Activated CD4-positive, alpha-beta T cell treated with anti-CD3 and anti-CD28 coated beads for 36 hours (primary cell): ENCODE data around the gene DKC1. TPM values are rescaled to one million over a fixed set of nuclear protein-coding genes. Genes with fewer than 3 reads are reported as not detected.
"Not testable (repeated sequence)": the region's sequence is repeated elsewhere in the genome, so short reads cannot be mapped to it uniquely, and the experiment has no call there.

Source experiments
- ATAC-seq: fragments of 200-7000 bp; cut with Tn5 transposase; one replicate; pipeline ENCODE4 v1.10.0; 2021; ENCODE audit warnings: mild to moderate bottlenecking, moderate library complexity
- CTCF ChIA-PET: fragments of 350-600 bp; sonication (Branson Sonifier 250); formaldehyde crosslinking; loops from one replicate; lab custom pipeline; 2021; ENCODE audit warnings: antibody characterized with exemption; lab: Charles Lee
- POLR2A ChIA-PET: fragments of 350-600 bp; sonication (Branson Sonifier 250); formaldehyde crosslinking; loops from one replicate; lab custom pipeline; 2021; ENCODE audit warnings: antibody characterized with exemption, inconsistent platforms; lab: Charles Lee
- DNase-seq: peaks from one replicate; pipeline ENCODE4 v3.0.0-alpha.2; 2020
- H3K27ac Mint-ChIP-seq: one replicate; pipeline ENCODE4 v1.8.0; 2021; ENCODE audit warnings: mixed read lengths
- H3K27me3 Mint-ChIP-seq: one replicate; pipeline ENCODE4 v1.8.0; 2021; ENCODE audit warnings: mixed read lengths
- H3K36me3 Mint-ChIP-seq: one replicate; pipeline ENCODE4 v1.8.0; 2021; ENCODE audit warnings: low read depth, mixed read lengths
- H3K4me1 Mint-ChIP-seq: one replicate; pipeline ENCODE4 v1.8.0; 2021; ENCODE audit warnings: mixed read lengths
- H3K4me3 Mint-ChIP-seq: one replicate; pipeline ENCODE4 v1.8.0; 2021; ENCODE audit warnings: mild to moderate bottlenecking, moderate library complexity, mixed read lengths
- H3K9me3 Mint-ChIP-seq: one replicate; pipeline ENCODE4 v1.8.0; 2021; ENCODE audit warnings: low read depth, mixed read lengths
- intact Hi-C, 2 experiments: fragments of 100-400 bp; cut with DNase I in 1 of 2; cut with micrococcal nuclease in 1 of 2; formaldehyde crosslinking; loops; one replicate each; pipeline versions ENCODE4 v1.14.2 to v1.15.1; 2022 to 2024; cut with DNase I, micrococcal nuclease
- total RNA-seq, 2 experiments: library from RNA; stranded (reverse); gene quantifications; one replicate each; pipeline ENCODE4 v1.2.3, GENCODE V29; 2021

The DKC1 gene
- total RNA-seq, 2 experiments from 2014 or later: 126 to 130 TPM

DNA sequence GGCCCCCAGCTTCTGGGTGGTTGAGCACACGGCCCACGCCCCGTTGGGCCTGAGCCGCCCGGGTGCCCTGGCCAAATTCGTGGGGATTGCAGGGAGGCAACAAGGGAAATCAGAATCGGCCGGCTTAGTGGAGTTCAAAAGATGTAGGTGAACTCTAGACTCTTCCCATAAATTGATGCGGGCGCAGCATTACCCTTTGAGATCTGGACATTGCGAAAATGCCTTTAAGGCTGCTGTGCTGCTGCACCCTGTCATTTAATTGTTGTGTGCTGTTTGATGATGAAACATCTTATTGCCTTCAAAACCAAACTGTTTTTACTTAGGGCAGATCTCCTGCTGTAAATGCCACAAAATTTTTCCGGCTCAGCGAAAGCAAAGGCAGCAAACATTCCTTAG lies 43.0 kb downstream of the DKC1 start:
- no peak for DNase-seq
- POLR2A ChIA-PET: no interaction called here
- Mint-ChIP-seq H3K36me3 (no peaks in the 10 kb centered on the region), H3K9me3 (no peaks in the 10 kb centered on the region), H3K4me3 (peak overlapping the region; percentile 78), H3K4me1 (peaks cover 32% of the 10 kb centered on the region), H3K27me3 (no peaks in the 10 kb centered on the region), H3K27ac (peak overlapping the region; percentile 80)
- intact Hi-C loops: loop anchor here (1.0 to 10.0 kb wide), 4 partner anchors 43 to 258 kb away; partner anchors contain the start of genes DKC1 (in 2 of the 2), F8 (in 1 of the 2), FUNDC2 (in 1 of the 2) and IKBKG (in 1 of the 2)
- no peak for ATAC-seq
- CTCF ChIA-PET: interaction anchor here (0.7 to 1.0 kb wide), 2 partner anchors 37 to 57 kb away, joined by 3 to 4 read pairs; no protein-coding TSS in a partner anchor

DNA sequence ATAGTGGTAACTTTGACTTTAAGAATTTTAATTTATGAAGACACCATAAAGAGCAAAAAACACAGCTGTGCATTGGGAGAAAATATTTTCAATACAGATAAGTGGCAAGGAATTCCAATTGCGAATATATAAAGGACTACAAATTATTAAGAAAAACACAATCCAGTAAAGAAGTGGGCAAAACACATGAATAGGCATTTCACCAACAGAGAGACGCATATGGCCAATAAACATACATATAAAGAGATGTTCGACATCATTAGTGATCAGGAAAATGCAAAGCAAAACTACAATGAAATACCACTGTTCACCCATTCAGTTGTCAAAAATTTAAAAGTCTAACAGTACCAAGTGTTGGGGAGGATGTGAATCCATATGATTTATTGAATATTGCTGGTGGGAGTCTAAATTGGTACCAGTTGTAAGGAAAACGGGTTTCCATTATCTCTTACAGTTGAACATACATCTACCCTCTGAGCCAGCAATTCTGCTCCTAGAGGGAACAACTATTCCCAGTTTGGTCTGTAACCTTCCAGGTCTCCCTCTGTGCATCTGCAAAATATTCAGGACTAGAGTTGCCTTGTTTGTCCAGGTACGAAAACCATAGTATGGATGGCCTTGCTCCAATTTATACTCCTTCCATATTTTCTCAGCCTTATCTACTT lies 44.3 kb downstream of the DKC1 start:
- peaks cover 24% of the 10 kb centered on the region for H3K4me1 Mint-ChIP-seq
- H3K27ac Mint-ChIP-seq: no peak overlapping the region
- DNase-seq: no peak
- intact Hi-C loops: loop anchor here in 1 of 2 experiments (10.0 kb wide), 1 partner anchor 218 kb away; the partner anchor contains the start of genes F8 and FUNDC2
- ChIA-PET POLR2A (no interaction called here), CTCF (interaction anchor here (0.5 to 1.1 kb wide), 2 partner anchors 15 to 305 kb away, joined by 3 read pairs; no protein-coding TSS in a partner anchor)
- no peak for ATAC-seq
- no peak overlapping the region for H3K4me3 Mint-ChIP-seq
- H3K9me3 Mint-ChIP-seq: no peaks in the 10 kb centered on the region
- no peaks in the 10 kb centered on the region for H3K27me3 Mint-ChIP-seq
- no peaks in the 10 kb centered on the region for H3K36me3 Mint-ChIP-seq

DNA sequence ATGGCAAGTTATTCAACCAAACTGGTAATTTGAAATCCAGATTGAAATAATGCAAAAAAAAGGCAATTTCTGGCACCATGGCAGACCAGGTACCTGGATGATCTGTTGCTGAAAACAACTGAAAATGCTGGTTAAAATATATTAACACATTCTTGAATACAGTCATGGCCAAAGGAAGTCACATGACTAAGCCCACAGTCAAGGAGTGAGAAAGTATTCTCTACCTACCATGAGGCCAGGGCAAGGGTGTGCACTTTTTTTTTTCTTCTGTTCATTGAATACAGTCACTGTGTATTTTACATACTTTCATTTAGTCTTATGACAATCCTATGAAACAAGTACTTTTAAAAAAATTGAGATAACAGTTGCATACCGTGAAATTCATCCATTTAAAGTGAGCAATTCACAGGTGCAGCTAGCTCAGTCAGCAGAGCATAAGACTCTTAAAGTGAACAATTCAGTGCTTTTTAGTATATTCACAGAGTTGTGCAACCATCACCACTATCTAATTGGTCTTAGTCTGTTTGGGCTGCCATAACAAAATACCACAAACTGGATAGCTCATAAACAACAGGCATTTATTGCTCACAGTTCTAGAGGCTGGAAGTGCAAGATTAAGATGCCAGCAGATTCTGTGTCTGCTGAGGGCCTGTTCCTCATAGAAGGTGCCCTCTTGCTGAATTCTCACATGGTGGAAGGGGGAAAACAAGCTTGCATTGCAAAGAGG lies 47.4 kb downstream of the DKC1 start:
- Mint-ChIP-seq H3K27me3 (peaks cover 5% of the 10 kb centered on the region), H3K4me1 (peaks cover 5% of the 10 kb centered on the region), H3K9me3 (no peaks in the 10 kb centered on the region), H3K36me3 (no peaks in the 10 kb centered on the region), H3K4me3 (no peak overlapping the region), H3K27ac (no peak overlapping the region)
- DNase-seq (no peak), ATAC-seq (peak; percentile 62)
- POLR2A ChIA-PET: no interaction called here
- CTCF ChIA-PET: no interaction called here
- intact Hi-C loops: loop anchor here in 1 of 2 experiments (10.0 kb wide), 1 partner anchor 215 kb away; the partner anchor contains the start of genes F8 and FUNDC2

DNA sequence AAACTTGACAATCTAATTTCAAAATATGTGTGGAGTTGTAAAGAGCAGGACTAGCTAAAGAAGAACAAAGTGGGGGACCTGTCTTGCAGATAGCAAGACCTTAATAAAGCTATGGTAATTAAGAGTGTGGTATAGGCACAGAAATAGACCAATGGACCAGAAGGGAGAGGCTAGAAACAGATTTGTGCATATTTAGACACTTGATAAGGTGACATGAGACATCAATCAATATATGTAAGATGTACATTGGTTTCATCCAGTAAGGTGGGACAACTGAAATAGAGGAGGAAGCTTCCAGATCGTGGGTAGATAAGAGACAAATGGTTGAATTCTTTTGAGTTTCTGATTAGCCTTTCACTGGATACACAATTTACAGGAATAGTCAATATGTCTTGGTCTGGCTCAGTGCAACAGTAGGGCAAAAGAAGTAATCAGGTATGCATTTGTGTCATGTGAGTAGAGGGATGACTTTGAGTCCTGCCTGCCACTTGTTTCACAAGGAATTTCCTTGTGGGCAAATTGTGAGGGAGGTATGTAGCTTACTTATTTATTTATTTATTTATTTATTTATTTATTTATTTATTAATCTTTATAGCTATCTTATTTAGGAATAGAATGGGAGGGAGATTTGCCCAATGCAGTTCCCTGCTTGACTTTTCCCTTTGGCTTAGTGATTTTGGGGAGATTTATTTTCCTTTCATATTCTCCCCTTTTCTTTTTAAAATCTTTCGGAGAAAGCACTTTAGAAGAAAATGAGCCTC lies 49.9 kb downstream of the DKC1 start:
- no peak overlapping the region for H3K4me3 Mint-ChIP-seq
- ChIA-PET POLR2A (no interaction called here), CTCF (interaction anchor here (0.7 to 0.8 kb wide), 2 partner anchors 23 to 26 kb away, joined by 3 read pairs; no protein-coding TSS in a partner anchor)
- no peaks in the 10 kb centered on the region for H3K4me1 Mint-ChIP-seq
- intact Hi-C loops: no loop called here
- no peaks in the 10 kb centered on the region for H3K9me3 Mint-ChIP-seq
- no peak overlapping the region for H3K27ac Mint-ChIP-seq
- peaks cover 5% of the 10 kb centered on the region for H3K27me3 Mint-ChIP-seq
- no peak for ATAC-seq
- no peak for DNase-seq
- no peaks in the 10 kb centered on the region for H3K36me3 Mint-ChIP-seq

DNA sequence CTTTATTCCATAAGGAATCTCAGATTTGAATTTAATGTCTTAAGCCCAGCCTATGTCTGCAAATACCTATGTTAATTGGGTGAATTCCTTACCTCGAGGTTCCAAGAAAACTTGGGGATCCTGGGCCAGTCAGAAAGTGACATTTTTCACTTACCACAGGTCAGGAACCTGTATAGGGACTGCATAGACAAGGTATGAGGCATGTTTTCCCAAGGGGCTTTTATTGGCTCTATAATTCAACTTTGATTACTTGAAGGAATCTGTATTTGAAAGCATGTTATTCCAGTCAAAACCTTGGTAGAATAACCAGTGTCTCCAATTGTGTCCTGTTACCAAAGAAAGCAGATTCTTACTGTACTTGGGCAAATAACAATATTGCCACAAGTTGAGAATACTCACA lies 51.1 kb downstream of the DKC1 start:
- CTCF ChIA-PET: no interaction called here
- no peaks in the 10 kb centered on the region for H3K36me3 Mint-ChIP-seq
- no peak for DNase-seq
- no peak overlapping the region for H3K27ac Mint-ChIP-seq
- POLR2A ChIA-PET: no interaction called here
- intact Hi-C loops: no loop called here
- H3K4me1 Mint-ChIP-seq: no peaks in the 10 kb centered on the region
- no peak overlapping the region for H3K4me3 Mint-ChIP-seq
- ATAC-seq: no peak
- peaks cover 5% of the 10 kb centered on the region for H3K27me3 Mint-ChIP-seq
- no peaks in the 10 kb centered on the region for H3K9me3 Mint-ChIP-seq

DNA sequence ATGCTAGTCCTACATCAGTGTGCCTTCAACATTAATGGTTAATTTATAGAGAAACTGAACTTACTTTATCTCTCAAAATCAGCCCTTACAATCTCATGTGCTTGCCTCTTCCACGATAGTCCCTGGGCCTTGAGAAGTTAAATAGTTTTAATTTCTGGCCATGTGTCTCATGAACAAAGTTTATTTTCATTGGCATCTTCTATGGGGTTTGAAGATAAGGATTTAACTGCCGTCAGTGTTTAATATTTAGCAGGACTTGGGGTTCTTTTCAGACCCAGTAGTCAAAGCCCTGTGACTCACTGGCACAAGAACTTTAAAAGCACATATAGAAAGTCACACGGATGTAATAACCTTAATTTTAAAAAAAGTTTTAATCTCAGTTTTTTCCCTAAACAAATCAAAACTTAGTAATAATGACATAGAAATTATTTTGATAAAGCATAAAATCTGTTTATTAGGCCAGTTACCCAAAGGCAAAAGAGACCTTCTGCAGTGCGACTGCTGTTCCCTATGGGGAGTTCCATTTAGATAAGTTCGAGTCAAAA lies 52.7 kb downstream of the DKC1 start:
- ChIA-PET POLR2A (no interaction called here), CTCF (no interaction called here)
- Mint-ChIP-seq H3K27me3 (peaks cover 5% of the 10 kb centered on the region), H3K4me1 (no peaks in the 10 kb centered on the region), H3K9me3 (no peaks in the 10 kb centered on the region), H3K27ac (no peak overlapping the region), H3K36me3 (no peaks in the 10 kb centered on the region), H3K4me3 (no peak overlapping the region)
- no peak for DNase-seq
- intact Hi-C loops: no loop called here
- no peak for ATAC-seq

DNA sequence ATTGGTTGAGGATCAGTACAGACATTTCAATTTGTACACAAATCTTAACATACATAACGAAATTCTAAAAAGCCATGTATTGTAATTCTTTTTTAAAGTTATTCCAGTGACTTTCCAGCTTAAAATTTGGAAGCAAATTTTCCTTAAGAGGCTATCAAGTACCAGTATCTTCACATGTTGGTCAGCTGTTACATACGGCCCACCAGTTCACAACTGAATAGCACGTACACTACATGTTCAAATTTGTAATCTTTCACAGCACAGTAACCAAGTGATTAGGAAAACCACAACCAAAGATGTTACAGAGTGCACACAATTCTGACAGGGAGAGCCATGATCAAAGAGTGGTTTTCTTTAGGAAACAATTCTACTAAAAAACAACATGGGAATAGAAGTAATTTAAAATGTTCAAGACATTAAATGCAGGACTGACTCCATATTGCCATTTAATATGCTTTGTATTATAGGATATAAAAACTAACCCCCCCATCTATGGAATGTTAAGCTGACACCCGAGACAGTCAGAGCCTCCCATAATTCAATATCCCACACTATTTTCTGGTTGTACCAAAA lies 53.7 kb downstream of the DKC1 start:
- ATAC-seq, H3K4me3 Mint-ChIP-seq, H3K9me3 Mint-ChIP-seq, H3K27ac Mint-ChIP-seq, H3K4me1 Mint-ChIP-seq, intact Hi-C loops, POLR2A ChIA-PET, DNase-seq, H3K27me3 Mint-ChIP-seq, H3K36me3 Mint-ChIP-seq: not testable (repeated sequence)
- CTCF ChIA-PET: interaction anchor here (0.6 kb wide), 1 partner anchor 40 kb away, joined by 3 read pairs; no protein-coding TSS in a partner anchor

DNA sequence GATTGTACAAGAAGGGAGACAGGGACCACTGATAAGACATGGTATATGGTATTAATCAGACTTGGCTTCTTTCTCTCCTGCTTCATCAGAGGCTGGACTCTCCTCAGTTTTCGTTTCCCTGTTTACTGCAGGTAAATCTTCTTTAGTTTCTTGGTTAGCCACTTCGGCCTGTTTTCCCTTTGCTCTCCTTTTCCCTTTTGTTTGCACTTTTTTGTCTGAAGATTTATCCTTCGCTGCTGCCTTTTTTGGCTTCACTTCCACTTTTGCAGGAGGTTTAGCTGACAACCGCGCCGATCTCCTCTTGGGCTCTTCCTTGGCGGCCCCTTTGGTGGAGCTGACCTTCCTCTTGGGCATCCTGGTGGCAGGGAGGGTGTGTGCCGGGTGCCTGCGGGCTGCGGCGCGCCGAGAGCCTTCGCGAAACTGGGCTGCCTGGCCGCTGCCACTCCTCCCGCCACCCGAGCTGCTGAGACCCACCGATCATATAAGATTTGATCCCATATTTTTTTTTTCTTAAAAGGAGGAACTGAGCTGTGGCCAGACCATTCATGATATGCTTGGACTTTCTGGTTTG lies 54.5 kb downstream of the DKC1 start:
- H3K4me1 Mint-ChIP-seq, DNase-seq, H3K27ac Mint-ChIP-seq, H3K27me3 Mint-ChIP-seq, H3K4me3 Mint-ChIP-seq, H3K36me3 Mint-ChIP-seq, ATAC-seq, H3K9me3 Mint-ChIP-seq, intact Hi-C loops: not testable (repeated sequence)
- CTCF ChIA-PET: interaction anchor here (0.6 to 0.9 kb wide), 2 partner anchors 18 to 332 kb away, joined by 4 to 6 read pairs; partner anchors contain the start of gene SMIM9
- POLR2A ChIA-PET: interaction anchor here (0.6 kb wide), 1 partner anchor 206 kb away, joined by 3 read pairs; no protein-coding TSS in a partner anchor

DNA sequence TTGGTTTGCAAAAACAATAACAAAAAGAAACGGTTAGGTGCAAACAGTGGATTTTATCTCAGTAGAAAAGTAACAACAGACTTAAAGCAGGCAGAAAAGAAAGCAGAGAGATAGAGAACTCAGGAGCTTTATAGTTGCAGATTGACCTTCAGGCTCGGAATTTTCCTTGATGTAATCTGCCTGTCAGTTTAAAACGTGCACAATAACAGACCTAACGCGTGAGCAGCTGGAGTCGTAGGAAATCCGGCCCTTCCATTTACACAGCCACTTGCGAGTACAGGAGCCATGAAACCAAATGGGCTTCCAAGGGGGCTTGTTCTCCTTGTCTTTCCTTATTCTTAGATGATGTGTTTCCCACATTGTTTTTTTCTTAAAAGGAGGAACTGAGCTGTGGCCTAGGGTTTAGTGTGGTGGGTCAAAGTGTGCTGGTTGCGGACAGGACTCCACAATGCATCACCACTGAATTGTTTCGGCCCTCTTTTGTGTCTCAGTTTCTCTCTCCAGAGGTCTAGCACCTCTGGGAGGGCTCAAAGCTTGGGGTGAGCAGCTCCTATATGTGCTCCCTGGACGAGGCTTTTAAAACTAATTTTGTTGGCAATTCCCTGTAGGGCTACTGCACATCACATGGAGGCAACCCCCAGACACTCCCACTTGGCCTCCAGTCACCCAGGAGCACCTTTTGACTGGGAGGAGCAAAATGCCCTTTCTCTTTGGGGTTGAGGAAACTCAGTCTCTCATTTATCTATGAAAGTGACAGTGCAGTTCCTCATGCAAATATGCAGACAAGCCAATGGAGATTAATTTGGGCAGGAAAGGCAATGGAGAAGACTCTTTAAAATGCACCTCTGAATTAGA lies 56.5 kb downstream of the DKC1 start:
- no peaks in the 10 kb centered on the region for H3K36me3 Mint-ChIP-seq
- H3K4me1 Mint-ChIP-seq: no peaks in the 10 kb centered on the region
- DNase-seq: no peak
- POLR2A ChIA-PET: no interaction called here
- H3K4me3 Mint-ChIP-seq: no peak overlapping the region
- H3K27ac Mint-ChIP-seq: no peak overlapping the region
- no peaks in the 10 kb centered on the region for H3K27me3 Mint-ChIP-seq
- CTCF ChIA-PET: no interaction called here
- no peaks in the 10 kb centered on the region for H3K9me3 Mint-ChIP-seq
- ATAC-seq: no peak
- intact Hi-C loops: no loop called here

DNA sequence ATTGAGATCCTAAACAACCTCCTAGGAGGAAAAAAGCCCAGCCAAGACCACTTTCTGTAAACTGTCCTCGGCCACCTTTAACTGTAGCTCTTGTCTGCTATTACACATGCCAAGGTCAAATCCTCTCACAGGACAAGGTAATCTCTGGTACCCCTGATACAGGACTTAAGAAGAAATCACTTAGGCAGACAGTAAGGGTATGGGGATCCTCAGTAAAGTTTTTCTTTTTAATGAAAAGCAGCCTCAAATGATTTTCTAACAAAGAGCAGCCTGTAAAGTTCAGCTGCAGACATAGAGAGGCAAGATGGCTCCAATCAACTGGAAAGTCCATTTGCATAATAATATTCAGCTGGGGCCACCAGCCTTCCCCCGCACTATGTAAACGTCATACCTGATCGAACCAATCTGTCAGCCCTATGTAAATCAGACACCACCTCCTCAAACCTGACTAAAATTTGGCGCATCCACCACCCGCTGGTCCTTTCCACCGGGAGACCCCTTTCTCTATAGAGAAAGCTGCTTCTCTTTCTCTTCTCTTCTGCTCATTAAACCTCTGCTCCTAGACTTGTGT lies 57.2 kb downstream of the DKC1 start:
- Mint-ChIP-seq H3K36me3 (no peaks in the 10 kb centered on the region), H3K27ac (no peak overlapping the region), H3K27me3 (no peaks in the 10 kb centered on the region), H3K4me1 (no peaks in the 10 kb centered on the region), H3K4me3 (no peak overlapping the region), H3K9me3 (no peaks in the 10 kb centered on the region)
- ATAC-seq (no peak), DNase-seq (no peak)
- POLR2A ChIA-PET: no interaction called here
- CTCF ChIA-PET: interaction anchor here (1.4 kb wide), 1 partner anchor 23 kb away, joined by 3 read pairs; no protein-coding TSS in a partner anchor
- intact Hi-C loops: no loop called here
